GM12864 (cell line): ENCODE measurements around the gene PYY.
"Not testable (repeated sequence)": the region's sequence is repeated elsewhere in the genome, so short reads cannot be mapped to it uniquely, and the experiment has no call there.

ENCODE experiments used
- DNase-seq: peaks from one replicate; pipeline ENCODE4 v3.0.0-alpha.2; 2011; ENCODE audit warnings: low read depth
- H3K4me3 ChIP-seq: 2 replicates; pipeline ENCODE4 v1.5.1; 2011; ENCODE audit warnings: mild to moderate bottlenecking, low read depth, low read length, control low read depth
- CTCF ChIP-seq: IDR thresholded peaks from 2 replicates; pipeline ENCODE4 v1.5.1; 2011; ENCODE audit warnings: low read depth, mild to moderate bottlenecking, moderate library complexity, low read length, control low read depth, inconsistent platforms; ENCODE audit errors: missing control alignments

PYY gene

GRCh38 chr17:43953746-43954145, at the start of gene PYY:
PYY (minus strand) TSS chr17:43953940; CDS start chr17:43953483, 457 bp downstream.
- no peak for TF ChIP-seq CTCF
- H3K4me3 ChIP-seq = no peak within 1 kb of the TSS
- no peak for DNase-seq

- no peak overlapping the region for H3K4me3 ChIP-seq
- no peak for TF ChIP-seq CTCF
- no peak for DNase-seq
Observed at GRCh38 chr17:44002141-44002848, 48.6 kb upstream of the PYY start.

- no peak for TF ChIP-seq CTCF
- DNase-seq = no peak
- no peak overlapping the region for H3K4me3 ChIP-seq
Observed at GRCh38 chr17:44001461-44001920, 47.8 kb upstream of the PYY start.

- no peak for TF ChIP-seq CTCF
- no peak overlapping the region for H3K4me3 ChIP-seq
- no peak for DNase-seq
Observed at GRCh38 chr17:44000871-44001460, 47.2 kb upstream of the PYY start.

GRCh38 chr17:44000141-44000860, 46.6 kb upstream of the PYY start:
- DNase-seq = no peak
- H3K4me3 ChIP-seq = no peak overlapping the region
- no peak for TF ChIP-seq CTCF

- no peak for DNase-seq
- no peak for TF ChIP-seq CTCF
- no peak overlapping the region for H3K4me3 ChIP-seq
Observed at GRCh38 chr17:43999024-43999423, 45.3 kb upstream of the PYY start.

- TF ChIP-seq CTCF = no peak
- DNase-seq = no peak
Observed at GRCh38 chr17:43998552-43998951, 44.8 kb upstream of the PYY start.

GRCh38 chr17:43997180-43997579, 43.4 kb upstream of the PYY start:
- DNase-seq, H3K4me3 ChIP-seq: not testable (repeated sequence)

More at GRCh38 chr17:43998552-43998951, 44.8 kb upstream of the PYY start:
- H3K4me3 ChIP-seq = no peak overlapping the region
